ENCODE measurements around the gene PRKCB.

The PRKCB gene

DNA sequence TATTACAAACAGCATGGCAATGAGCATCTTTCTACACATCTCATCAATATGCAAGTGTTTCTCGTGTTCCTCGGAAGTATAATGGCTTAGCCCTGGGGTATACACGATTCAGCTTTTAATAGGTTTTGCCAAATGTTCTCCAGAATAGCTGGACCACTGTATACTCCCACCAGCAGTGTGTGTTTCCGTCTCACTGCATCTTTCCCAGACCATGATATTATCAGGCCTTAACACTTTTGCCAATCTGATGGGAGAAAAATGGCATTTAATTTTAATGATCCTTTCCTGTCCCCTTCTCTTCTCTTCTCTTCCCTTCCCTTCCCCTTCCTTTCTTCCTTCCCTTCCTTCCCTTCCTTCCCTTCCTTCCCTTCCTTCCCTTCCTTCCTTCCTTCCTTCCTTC lies 30.8 kb downstream of the PRKCB start:
- no peak for DNase-seq

DNA sequence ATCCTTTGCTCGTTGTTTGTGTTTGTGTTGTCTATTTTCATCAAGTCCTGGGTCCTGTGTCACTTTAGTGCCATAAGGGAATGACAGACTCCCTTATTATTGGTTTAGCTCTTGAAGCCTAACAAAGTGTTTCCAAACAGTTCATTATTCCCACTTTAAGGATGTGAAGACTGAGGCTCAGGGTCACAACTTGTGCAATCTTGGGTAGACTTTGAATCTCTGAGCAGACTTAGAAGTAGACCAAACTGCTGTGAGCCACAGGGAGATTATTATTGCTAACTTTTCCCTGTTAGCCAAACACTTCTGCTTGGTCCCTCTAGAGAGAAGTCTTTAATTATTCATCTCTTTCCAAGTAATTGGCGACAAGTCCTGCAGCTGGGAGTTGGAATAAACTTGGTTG lies 31.8 kb downstream of the PRKCB start:
- no peak for DNase-seq

- no peak for DNase-seq
These were observed 32.4 kb downstream of the PRKCB start for GRCh38 chr16:23868136-23868535.

GRCh38 chr16:23869052-23869451 lies 33.3 kb downstream of the PRKCB start:
- DNase-seq = no peak

- DNase-seq = no peak
These were observed 36.1 kb downstream of the PRKCB start for GRCh38 chr16:23871924-23872323.

- DNase-seq = peak; percentile 8
These were observed 39.0 kb downstream of the PRKCB start for GRCh38 chr16:23874613-23875294.

- DNase-seq = no peak
These were observed 40.6 kb downstream of the PRKCB start for GRCh38 chr16:23876256-23876896.

DNA sequence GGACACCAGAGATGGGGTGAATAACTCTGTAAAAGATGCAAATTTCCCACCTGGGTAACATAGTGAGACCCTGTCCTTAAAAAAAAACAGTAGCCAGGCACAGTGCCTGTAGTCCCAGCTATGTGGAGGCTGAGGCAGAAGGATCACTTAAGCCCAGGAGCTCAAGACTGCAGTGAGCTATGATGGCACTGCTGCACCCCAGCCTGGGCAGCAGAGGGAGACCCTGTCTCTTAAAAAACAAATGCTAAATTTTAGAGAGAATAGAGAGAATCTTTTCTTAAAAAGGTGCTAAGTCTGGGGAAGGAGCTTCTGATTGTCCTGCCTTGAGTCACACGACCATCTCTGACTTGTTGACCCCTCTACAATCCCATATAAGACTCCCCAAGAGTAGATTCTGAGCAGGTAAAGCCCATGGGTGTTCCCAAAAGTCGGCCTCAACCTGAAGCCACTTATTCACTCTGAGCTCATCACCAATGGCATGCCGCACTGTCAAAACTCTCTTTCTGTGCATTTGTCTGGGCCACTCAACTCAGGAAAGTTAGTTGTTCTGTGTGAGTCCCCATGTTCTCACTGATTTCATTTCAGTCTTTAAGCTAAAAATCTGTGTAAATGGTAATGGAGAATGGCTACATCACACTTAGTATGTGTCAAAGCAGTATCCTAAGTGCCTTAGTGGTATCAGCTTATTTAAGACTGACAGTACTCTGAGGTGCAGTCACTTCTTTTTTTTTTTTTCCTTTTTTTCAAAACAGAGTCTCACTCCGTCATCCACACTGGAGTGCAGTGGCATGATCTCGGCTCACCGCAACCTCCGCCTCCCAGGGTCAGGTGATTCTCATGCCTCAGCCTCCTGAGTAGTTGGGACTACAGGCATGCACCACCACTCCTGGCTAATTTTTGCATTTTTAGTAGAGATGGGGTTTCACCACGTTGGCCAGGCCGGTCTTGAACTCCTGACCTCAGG lies 41.6 kb downstream of the PRKCB start:
- DNase-seq = no peak

DNA sequence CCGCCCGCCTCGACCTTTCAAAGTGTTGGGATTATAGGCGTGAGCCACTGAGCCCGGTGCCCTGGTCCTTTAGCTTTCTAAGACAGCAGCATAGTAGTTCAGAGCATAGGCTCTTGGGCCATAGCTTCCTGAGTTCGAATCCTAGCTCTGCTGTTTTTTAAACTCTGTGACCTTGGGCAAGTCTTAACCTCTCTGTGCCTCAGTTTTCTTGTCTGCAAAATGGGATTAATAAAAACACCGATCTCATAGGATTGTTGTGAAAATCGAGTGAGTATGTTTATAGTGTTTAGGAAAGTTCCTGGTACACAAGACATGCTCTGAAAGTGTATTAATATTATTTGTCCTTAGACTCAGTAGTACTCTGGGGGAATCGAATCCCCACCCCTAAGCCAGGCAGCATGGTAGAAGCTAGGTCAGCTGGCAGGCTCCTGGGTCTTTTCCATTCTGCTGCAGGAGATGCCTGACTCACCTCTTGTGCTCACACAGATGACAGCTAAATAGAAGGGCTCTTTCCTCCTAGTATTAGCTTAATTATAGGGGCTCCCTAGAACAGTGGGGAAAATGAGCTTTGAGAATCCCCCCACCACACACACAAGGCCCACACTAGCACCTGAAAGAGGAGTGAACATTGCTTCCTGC lies 44.1 kb downstream of the PRKCB start:
- DNase-seq = no peak

DNA sequence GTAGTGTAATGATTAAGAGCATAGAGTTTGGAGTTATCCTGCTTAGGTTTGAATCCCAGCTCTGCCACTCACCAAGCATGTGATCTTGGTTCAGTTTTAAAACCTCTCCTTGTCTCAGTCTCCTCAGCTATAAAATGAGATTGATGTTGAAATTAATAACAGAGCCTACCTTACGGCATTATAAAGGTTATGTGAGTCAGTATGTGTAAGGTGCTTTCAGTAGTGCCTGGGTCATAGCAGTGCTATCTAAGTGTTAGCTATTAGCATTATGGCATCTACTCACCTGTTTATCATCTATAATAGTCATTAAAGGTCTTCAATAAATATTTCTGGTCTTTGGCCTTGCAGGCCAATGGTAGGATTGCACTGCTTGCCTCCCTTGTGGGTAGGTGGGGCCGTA lies 53.4 kb downstream of the PRKCB start:
- DNase-seq = no peak

- DNase-seq = no peak
These were observed 58.2 kb downstream of the PRKCB start for GRCh38 chr16:23893986-23894385.

DNA sequence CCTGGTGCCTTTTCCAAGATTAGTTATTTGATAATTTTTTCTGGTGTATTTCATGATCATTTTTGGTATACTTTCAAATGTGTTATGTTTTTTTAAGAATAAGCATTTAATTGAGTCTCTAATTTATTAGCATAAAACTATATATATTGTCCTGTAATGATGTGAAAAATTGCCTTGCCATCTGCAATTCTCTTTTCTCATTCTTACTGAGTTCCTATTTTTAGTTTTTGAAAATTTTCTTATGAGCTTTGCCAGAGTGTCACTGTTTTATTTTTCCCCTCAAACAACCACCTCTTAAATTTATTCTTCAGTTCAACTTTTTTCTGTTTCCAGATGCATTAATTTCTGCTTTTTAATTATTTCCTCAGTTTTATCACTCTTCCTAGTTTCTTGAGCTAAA lies 59.3 kb downstream of the PRKCB start:
- DNase-seq = no peak

DNA sequence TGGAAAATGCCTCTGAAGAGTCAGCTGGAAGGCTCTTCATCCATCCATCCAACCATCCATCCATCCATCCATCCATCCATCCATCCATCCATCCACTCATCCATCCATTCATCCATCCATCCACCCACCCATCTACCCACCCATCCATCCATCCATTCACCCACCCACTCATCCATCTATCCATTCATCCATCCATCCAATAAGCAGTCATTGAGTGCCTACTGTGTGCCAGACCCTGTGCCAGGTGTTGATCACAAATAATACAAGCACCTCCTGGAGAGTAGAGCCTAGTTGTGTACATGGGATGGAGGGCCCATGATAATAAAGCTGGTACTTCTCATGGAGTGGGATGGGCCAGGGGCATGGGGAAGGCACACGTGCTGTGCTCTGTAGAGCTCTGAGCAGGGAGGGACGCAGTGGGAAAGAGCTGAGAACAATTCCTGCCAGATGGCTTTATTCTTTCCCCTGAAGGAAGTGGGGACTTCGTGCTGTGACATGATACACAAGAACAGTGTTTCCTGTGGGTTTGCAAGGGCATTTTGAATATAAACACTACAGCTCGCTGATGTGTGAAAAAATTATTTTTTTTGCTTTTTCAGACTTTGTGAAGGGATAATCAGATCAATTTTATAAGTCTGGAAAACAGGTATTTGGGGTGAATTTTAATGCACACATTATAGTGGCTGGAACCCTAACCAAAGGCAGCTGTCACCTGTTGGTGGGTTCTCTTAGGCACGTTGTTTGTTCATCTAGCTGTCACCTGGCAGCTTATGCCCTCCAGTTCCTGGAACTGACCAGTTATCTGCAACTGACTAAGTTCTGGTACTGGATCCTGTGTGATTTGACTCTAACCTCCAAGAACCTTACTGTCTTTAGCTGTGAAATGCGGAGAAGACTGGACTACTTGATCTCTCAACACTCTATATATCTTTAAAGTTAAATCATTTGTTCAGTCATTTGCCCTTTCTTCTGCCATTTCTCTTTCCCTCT lies 61.3 kb downstream of the PRKCB start:
- DNase-seq = no peak

DNA sequence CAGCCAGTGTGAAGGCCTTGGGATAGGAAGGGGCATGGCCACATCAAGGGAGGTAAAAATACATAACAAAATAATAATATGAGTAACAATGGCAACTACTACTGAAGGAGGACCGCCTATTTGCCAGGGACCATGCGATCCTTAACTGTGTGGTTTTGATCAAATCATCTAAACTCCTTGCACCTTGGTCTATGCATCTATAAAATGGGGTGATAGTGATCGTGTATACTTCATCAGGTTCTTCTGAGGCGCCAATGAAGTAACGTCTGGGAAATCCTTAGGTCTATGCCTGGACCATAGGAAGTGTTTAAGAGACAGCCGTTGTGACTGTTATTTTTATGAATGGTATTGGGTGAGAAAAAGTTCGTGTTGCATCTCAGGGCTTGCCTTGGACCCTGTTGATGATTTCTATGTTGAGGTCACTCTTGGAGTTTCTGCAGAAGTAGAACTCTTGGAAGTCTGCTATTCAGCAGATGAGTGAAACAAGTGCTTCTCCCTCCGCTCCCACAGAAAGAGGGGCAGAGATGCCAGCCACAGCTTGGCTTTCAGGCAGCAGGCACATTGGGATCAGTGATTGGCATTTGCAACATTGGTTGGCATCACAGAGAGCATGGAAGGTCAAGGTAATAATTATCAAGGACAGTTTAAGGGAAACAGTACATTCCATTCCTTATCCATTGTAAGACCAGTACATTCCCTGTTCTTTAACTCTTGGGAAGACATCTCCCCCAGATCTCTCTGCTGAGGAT lies 63.1 kb downstream of the PRKCB start:
- DNase-seq = no peak

DNA sequence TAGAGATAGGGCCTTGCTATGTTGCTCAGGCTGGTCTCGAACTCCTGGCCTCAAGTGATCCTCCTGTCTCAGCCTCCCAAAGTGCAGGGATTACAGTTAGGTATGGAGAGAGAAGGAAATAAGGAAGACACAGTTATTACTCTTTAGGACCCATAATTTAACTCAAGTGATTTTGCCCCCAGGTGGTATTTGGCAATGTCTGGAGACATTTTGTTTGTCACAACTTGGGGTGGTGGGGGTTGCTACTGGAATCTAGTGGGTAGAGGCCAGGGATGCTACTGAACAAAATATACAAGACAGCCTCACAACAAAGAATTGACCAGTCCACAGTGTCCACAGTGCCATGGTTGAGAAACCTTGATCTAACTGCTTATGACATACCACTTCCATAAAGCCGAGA lies 64.1 kb downstream of the PRKCB start:
- DNase-seq = no peak

DNA sequence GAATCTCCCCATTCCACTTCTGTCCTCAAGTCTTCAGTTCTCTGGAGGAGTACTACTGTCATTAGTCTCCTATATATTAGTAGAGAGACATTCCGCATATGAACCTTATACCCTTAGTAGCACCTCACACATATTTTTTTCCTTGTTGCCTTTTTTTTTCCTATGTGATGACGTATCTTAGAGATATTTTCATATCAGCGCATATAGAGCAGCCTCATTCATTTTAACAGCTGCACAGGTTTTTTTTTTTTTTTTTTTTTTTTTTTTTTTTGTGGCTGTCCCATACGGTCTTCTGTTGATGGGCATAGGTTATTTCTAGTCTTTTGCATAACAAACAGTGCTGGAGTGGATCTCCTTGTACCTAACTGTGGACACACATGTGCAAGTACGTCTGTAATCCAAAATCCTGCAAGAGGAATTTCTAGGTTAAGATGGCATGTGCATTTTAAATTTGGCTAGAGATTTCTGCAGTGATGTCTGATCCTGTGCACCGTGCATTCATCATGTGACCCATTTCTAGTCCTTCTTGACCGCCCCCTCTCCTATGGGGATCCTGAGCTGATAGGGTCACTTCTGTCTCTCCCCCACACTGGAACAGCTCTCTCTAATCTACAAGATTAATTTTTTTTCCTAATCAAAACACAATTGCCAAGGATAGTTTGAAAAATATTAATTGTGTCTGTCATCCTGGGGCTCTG lies 64.8 kb downstream of the PRKCB start:
- no peak for DNase-seq

DNA sequence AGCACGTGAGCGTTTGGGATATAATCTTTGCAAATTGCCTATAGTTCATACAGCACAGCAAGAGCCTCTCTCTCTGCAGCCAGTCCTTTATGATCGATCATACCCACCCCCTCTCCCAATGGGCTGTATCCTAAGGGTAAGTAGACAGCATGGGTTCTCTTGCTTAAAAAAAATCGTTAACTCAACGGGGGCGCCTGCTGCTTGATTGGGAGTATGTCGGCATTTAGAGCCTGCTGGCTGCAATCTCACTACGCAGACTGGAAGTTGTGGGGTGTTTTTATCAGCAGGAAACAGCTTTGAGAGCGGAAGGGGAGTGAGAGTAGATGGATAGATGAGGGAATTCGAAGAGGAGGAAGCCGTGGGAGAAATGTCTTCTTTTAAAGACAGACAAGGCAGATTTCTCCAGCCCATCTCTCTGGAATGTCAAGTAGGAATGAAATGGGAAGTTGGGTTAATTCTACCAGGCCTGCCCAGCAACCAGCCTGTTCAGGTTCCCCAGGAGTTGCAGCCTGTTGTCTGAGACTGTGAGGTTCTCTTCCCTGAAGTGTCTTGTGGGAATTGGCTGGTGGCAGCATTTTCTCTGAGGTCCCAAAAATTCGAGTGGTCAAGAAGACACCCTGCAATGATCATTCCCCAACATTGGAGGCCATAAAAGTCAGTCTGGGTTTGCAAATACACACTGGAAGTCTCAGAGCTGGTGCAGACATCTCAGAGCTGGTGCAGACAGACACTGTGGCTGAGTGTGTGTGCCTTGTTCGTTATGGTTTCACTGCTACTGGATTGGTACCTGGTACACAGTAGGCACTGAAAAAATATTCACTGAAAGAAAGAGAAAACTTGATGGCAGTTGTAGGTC lies 65.6 kb downstream of the PRKCB start:
- no peak for DNase-seq

- no peak for DNase-seq
These were observed 66.4 kb downstream of the PRKCB start for GRCh38 chr16:23902034-23902747.
